ENCODE results near the gene INIP.

- no peak for TF ChIP-seq EZH2 (IDR thresholded peaks at IDR 0.05; ENCODE audit: borderline replicate concordance, insufficient read depth, low read length, poor library complexity, severe bottlenecking)
- no peak for TF ChIP-seq POLR2AphosphoS5 (IDR thresholded peaks at IDR 0.05)
- TF ChIP-seq CTCF (IDR thresholded peaks at IDR 0.05; ENCODE audit: poor library complexity, severe bottlenecking) = no peak
- no peak for TF ChIP-seq RAD21 (conservative IDR thresholded peaks at IDR 0.05)
- no peak for TF ChIP-seq TAF1 (IDR thresholded peaks at IDR 0.05; ENCODE audit: low read depth)
- no peak for TF ChIP-seq REST (IDR thresholded peaks at IDR 0.05; ENCODE audit: borderline replicate concordance)
- no peak for TF ChIP-seq EP300 (conservative IDR thresholded peaks at IDR 0.05; ENCODE audit: poor library complexity, severe bottlenecking)
Observed at GRCh38 chr9:112689161-112689740, 28.7 kb downstream of the INIP start.
